Panc1 (cell line): ENCODE data around the gene SCCPDH. TPM values are rescaled to one million over a fixed set of nuclear protein-coding genes. Genes with fewer than 3 reads are reported as not detected.

Experiments
- ATAC-seq: fragments of 200-7000 bp; cut with Tn5 transposase; 2 replicates; pipeline ENCODE4 v1.9.1; 2020; ENCODE audit warnings: mild to moderate bottlenecking, moderate library complexity
- BruUV-seq: library from RNA; stranded (reverse); fragments of 400-500 nt; replicated peaks from 2 replicates; lab custom pipeline; 2021; lab: Mats Ljungman, UMichigan
- CTCF ChIA-PET: fragments of 300-600 bp; sonication (Branson Sonifier 250); formaldehyde crosslinking; loops from one replicate; lab custom pipeline; 2022; ENCODE audit warnings: antibody characterized with exemption; lab: Charles Lee
- POLR2A ChIA-PET: fragments of 300-600 bp; sonication (Branson Sonifier 250); formaldehyde crosslinking; loops from one replicate; lab custom pipeline; 2022; ENCODE audit warnings: antibody characterized with exemption; lab: Charles Lee
- DNase-seq: peaks from one replicate; pipeline ENCODE4 v3.0.0-alpha.2; 2010; ENCODE audit warnings: low read depth, low spot score
- H3K27ac ChIP-seq: 2 replicates; pipeline ENCODE4 v1.5.1; 2011; ENCODE audit warnings: mild to moderate bottlenecking, low read length, inconsistent platforms
- H3K27me3 ChIP-seq: fragments of 200-500 bp; sonication (Bioruptor generic); 2 replicates; pipeline ENCODE4 v1.6.0; 2014; ENCODE audit warnings: low read length, inconsistent platforms; ENCODE audit not compliant: control insufficient read depth, insufficient read depth
- H3K36me3 ChIP-seq: fragments of 200-500 bp; sonication (Bioruptor generic); 2 replicates; pipeline ENCODE4 v1.5.1; 2014; ENCODE audit warnings: inconsistent platforms, mild to moderate bottlenecking, low read length, moderate library complexity; ENCODE audit not compliant: control insufficient read depth, insufficient read depth
- H3K4me1 ChIP-seq: 2 replicates; pipeline ENCODE4 v1.5.1; 2011; ENCODE audit warnings: inconsistent platforms, mild to moderate bottlenecking, low read length, moderate library complexity; ENCODE audit not compliant: control insufficient read depth, insufficient read depth
- H3K4me3 ChIP-seq, 2 experiments: 2 replicates each; pipeline ENCODE4 v1.5.1; 2011 to 2012; ENCODE audit warnings: low read depth in 2 of 2, low read length in 2 of 2, mild to moderate bottlenecking in 2 of 2, inconsistent platforms in 1 of 2, moderate library complexity in 1 of 2
- H3K9me3 ChIP-seq: fragments of 200-500 bp; sonication (Bioruptor generic); 2 replicates; pipeline ENCODE4 v1.5.1; 2014; ENCODE audit warnings: low read depth, mild to moderate bottlenecking, inconsistent platforms, low read length, moderate library complexity; ENCODE audit not compliant: control insufficient read depth, insufficient read depth
- CTCF ChIP-seq: fragments of 450-650 bp; IDR thresholded peaks from 2 replicates; pipeline ENCODE4 v1.5.1; 2017; ENCODE audit warnings: mild to moderate bottlenecking
- SIN3A ChIP-seq: IDR thresholded peaks from 2 replicates; pipeline ENCODE4 v1.6.1; 2012; ENCODE audit warnings: low read depth, mild to moderate bottlenecking, low read length, moderate library complexity, borderline replicate concordance; ENCODE audit not compliant: insufficient read depth
- TCF7L2 ChIP-seq: IDR thresholded peaks from 2 replicates; pipeline ENCODE4 v1.6.1; 2011; ENCODE audit warnings: mild to moderate bottlenecking, low read depth, low read length, inconsistent platforms
- in situ Hi-C: cut with HindIII; loops from 2 replicates; pipeline ENCODE4 v1.10.0; 2016; ENCODE audit warnings: low sequenced_read_pairs, low pct_unique_long_range_greater_than_20kb
- intact Hi-C: fragments of 100-400 bp; cut with micrococcal nuclease; formaldehyde crosslinking; loops from one replicate; pipeline ENCODE4 v1.10.0; 2022; ENCODE audit not compliant: unreplicated experiment
- total RNA-seq: library from RNA; stranded (reverse); gene quantifications from one replicate; pipeline ENCODE4 v1.2.1, GENCODE V29; 2021; ENCODE audit not compliant: unreplicated experiment
- TF ChIP-seq, protein P1 (sequence below), 2 experiments: IDR thresholded peaks; 2 replicates each; pipeline ENCODE4 v1.6.1; 2011 to 2012; ENCODE audit warnings: low read depth in 2 of 2, control low read depth in 1 of 2, low read length in 1 of 2, mild to moderate bottlenecking in 1 of 2, moderate library complexity in 1 of 2; ENCODE audit not compliant: insufficient read depth in 1 of 2

SCCPDH gene
- total RNA-seq, 1 experiment from 2014 or later, result 40.2 TPM

GRCh38 chr1:246765521-246765920, 41.3 kb downstream of the SCCPDH start:
- intact Hi-C loops, result no loop called here
- no peaks in the 10 kb centered on the region for H3K4me1 ChIP-seq

DNA sequence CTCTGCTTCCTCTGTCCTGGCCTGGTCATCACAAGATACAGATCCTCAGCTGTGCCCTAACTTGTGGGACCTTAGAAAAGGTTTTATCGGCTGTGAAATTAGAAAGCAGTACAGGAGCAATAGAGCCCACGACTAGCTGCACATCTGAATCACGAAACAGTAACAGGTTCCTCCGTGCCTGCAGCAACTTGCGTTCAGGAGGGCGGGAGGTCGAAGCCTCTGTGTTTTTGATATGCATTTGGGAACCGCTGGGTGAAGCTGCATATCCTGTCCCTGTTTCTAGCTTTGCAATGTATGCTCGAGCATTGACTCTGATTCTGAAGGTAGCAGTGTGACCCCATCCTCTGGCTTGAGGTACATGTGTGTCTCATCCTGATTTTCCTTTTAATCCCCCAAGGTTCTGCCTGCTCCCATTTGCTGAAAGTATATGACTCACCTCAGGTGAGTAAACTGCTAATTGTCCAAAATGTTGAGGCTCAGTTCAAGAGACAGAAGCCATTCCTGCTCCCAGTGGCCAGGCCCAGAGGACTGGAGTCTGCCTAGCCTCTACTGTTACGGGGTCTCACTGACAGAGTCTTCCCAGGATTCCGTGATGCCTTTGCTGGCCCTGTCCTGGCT, 44.3 kb downstream of the SCCPDH start:
- CTCF ChIA-PET, result no interaction called here
- no peak for DNase-seq
- in situ Hi-C loops, result no loop called here

More at GRCh38 chr1:246765521-246765920, 41.3 kb downstream of the SCCPDH start:
- Histone ChIP-seq H3K36me3 (no peaks in the 10 kb centered on the region), H3K27me3 (no peaks in the 10 kb centered on the region), H3K27ac (no peak overlapping the region), H3K9me3 (no peaks in the 10 kb centered on the region), H3K4me3 (no peak overlapping the region)
- in situ Hi-C loops, result no loop called here
- no peak for TF ChIP-seq SIN3A
- DNase-seq (no peak), ATAC-seq (no peak)
- POLR2A ChIA-PET, result no interaction called here
- BruUV-seq, result no TSS peak
- CTCF ChIA-PET, result no interaction called here

More for the DNA sequence above, 44.3 kb downstream of the SCCPDH start:
- intact Hi-C loops, result no loop called here
- Histone ChIP-seq H3K27me3 (no peaks in the 10 kb centered on the region), H3K9me3 (no peaks in the 10 kb centered on the region), H3K4me3 (no peak overlapping the region), H3K4me1 (no peaks in the 10 kb centered on the region), H3K27ac (no peak overlapping the region), H3K36me3 (no peaks in the 10 kb centered on the region)
- no TSS peak for BruUV-seq
- TF ChIP-seq CTCF, result no peak
- no peak for TF ChIP-seq TCF7L2
- TF ChIP-seq, protein P1, sequence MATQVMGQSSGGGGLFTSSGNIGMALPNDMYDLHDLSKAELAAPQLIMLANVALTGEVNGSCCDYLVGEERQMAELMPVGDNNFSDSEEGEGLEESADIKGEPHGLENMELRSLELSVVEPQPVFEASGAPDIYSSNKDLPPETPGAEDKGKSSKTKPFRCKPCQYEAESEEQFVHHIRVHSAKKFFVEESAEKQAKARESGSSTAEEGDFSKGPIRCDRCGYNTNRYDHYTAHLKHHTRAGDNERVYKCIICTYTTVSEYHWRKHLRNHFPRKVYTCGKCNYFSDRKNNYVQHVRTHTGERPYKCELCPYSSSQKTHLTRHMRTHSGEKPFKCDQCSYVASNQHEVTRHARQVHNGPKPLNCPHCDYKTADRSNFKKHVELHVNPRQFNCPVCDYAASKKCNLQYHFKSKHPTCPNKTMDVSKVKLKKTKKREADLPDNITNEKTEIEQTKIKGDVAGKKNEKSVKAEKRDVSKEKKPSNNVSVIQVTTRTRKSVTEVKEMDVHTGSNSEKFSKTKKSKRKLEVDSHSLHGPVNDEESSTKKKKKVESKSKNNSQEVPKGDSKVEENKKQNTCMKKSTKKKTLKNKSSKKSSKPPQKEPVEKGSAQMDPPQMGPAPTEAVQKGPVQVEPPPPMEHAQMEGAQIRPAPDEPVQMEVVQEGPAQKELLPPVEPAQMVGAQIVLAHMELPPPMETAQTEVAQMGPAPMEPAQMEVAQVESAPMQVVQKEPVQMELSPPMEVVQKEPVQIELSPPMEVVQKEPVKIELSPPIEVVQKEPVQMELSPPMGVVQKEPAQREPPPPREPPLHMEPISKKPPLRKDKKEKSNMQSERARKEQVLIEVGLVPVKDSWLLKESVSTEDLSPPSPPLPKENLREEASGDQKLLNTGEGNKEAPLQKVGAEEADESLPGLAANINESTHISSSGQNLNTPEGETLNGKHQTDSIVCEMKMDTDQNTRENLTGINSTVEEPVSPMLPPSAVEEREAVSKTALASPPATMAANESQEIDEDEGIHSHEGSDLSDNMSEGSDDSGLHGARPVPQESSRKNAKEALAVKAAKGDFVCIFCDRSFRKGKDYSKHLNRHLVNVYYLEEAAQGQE (IDR thresholded peaks at IDR 0.05; ENCODE audit: insufficient read depth in 1 of 2, low read depth in 2 of 2, low read length in 1 of 2), result no peak
- POLR2A ChIA-PET, result interaction anchor here (0.6 kb wide), 1 partner anchor 119 kb away, joined by 3 read pairs; no protein-coding TSS in a partner anchor
- ATAC-seq, result no peak
